ENCODE data around the gene GRM8. TPM values are rescaled to one million over a fixed set of nuclear protein-coding genes. Genes with fewer than 3 reads are reported as not detected.

Gene GRM8
- total RNA-seq, 4 donors from 2014 or later: 1.0 to 5.0 TPM; not detected in 2

GRCh38 chr7:126801733-126802132 is 451.0 kb downstream of the GRM8 start:
- TF ChIP-seq POLR2A (IDR thresholded peaks at IDR 0.05) (no peak), CTCF (IDR thresholded peaks at IDR 0.05) (no peak)
- Histone ChIP-seq H3K27ac (no peak overlapping the region), H3K9me3 (no peaks in the 10 kb centered on the region), H3K4me1 (no peaks in the 10 kb centered on the region), H3K4me3 (no peak overlapping the region), H3K27me3 (no peaks in the 10 kb centered on the region), H3K36me3 (no peaks in the 10 kb centered on the region)
- DNase-seq: no peak

GRCh38 chr7:126799541-126799940 is 453.2 kb downstream of the GRM8 start:
- no peak for TF ChIP-seq POLR2A (IDR thresholded peaks at IDR 0.05)
- no peak for TF ChIP-seq CTCF (IDR thresholded peaks at IDR 0.05)
- no peak overlapping the region for H3K27ac ChIP-seq
- no peaks in the 10 kb centered on the region for H3K9me3 ChIP-seq
- no peaks in the 10 kb centered on the region for H3K4me1 ChIP-seq
- H3K27me3 ChIP-seq: no peaks in the 10 kb centered on the region
- H3K4me3 ChIP-seq: no peak overlapping the region
- DNase-seq: no peak
- no peaks in the 10 kb centered on the region for H3K36me3 ChIP-seq

- no peaks in the 10 kb centered on the region for H3K36me3 ChIP-seq
- no peak overlapping the region for H3K4me3 ChIP-seq
- H3K9me3 ChIP-seq: no peaks in the 10 kb centered on the region
- TF ChIP-seq POLR2A (IDR thresholded peaks at IDR 0.05): no peak
- no peak for DNase-seq
- H3K27ac ChIP-seq: no peak overlapping the region
- no peaks in the 10 kb centered on the region for H3K4me1 ChIP-seq
- no peaks in the 10 kb centered on the region for H3K27me3 ChIP-seq
These were observed 460.2 kb downstream of the GRM8 start for GRCh38 chr7:126792521-126792920.

- DNase-seq: no peak
- TF ChIP-seq CTCF (IDR thresholded peaks at IDR 0.05): no peak
- TF ChIP-seq POLR2A (IDR thresholded peaks at IDR 0.05): no peak
- Histone ChIP-seq H3K27ac (no peak overlapping the region), H3K9me3 (no peaks in the 10 kb centered on the region), H3K27me3 (no peaks in the 10 kb centered on the region), H3K4me1 (no peaks in the 10 kb centered on the region), H3K4me3 (no peak overlapping the region), H3K36me3 (no peaks in the 10 kb centered on the region)
These were observed 461.4 kb downstream of the GRM8 start for GRCh38 chr7:126791306-126791705.

- H3K27me3 ChIP-seq: no peaks in the 10 kb centered on the region
- no peak overlapping the region for H3K4me3 ChIP-seq
- H3K9me3 ChIP-seq: no peaks in the 10 kb centered on the region
- no peaks in the 10 kb centered on the region for H3K4me1 ChIP-seq
- no peak for TF ChIP-seq POLR2A (IDR thresholded peaks at IDR 0.05)
- no peak for TF ChIP-seq CTCF (IDR thresholded peaks at IDR 0.05)
- DNase-seq: no peak
- no peaks in the 10 kb centered on the region for H3K36me3 ChIP-seq
- no peak overlapping the region for H3K27ac ChIP-seq
These were observed 462.0 kb downstream of the GRM8 start for GRCh38 chr7:126790763-126791162.

GRCh38 chr7:126783613-126784012 is 469.1 kb downstream of the GRM8 start:
- Histone ChIP-seq H3K27me3 (no peaks in the 10 kb centered on the region), H3K36me3 (no peaks in the 10 kb centered on the region), H3K9me3 (no peaks in the 10 kb centered on the region), H3K4me3 (no peak overlapping the region), H3K4me1 (no peaks in the 10 kb centered on the region), H3K27ac (no peak overlapping the region)
- no peak for DNase-seq
- no peak for TF ChIP-seq CTCF (IDR thresholded peaks at IDR 0.05)
- TF ChIP-seq POLR2A (IDR thresholded peaks at IDR 0.05): no peak
